Bronchus fibroblast of lung (primary cell): ENCODE measurements around the gene SCN11A. TPM values are rescaled to one million over a fixed set of nuclear protein-coding genes. Genes with fewer than 3 reads are reported as not detected.

Experiments
- total RNA-seq: library from RNA; depleted of rRNA; stranded (reverse); fragments of >200 nt; gene quantifications from 2 replicates; pipeline ENCODE4 v1.2.3, GENCODE V29; 2015

SCN11A gene
- total RNA-seq = not detected in 2 replicates

DNA sequence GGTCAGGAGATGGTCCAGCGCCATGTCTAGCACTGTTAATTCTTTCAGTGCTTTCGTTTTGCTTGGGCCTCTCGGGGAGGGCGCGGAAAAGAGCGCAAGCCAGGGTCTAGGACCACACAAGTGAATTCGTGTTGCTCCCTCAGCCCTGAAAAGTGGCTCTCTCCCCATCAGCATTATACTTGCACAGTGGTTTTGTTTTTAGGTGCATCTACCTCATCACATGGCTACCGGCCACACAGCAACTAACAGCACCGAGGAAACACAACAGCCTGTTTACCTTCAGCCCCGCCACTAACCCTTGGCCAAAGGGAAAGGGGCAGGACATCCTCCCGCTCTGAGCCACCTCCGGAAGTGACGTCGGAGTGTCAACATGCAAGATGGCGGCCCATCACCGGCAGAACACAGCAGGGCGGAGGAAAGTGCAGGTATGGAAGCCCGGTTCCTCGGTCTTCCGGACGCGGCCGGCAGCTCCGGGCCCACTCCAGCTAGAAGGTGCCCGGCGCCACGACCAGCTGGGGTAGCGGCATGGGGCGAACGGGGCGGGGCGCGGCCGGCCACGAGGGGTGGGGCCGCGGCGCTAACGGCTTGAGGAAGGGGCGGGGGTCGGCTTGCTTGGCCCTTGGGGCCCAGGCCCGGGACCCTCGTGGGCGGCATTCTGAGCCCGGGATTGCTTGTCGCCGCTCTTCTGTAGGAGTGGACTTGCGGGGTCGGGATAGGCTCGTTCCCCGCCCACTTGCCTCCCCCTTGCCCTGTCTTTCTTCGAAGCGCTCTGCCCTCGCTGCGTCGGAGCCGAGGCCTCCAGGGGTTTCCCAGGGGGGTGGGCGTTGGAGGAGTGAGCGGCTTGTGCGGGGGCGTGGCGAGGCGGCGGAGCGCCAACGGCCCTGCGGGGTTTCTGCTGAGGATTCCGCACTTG is at the start of gene SCN11A, which contains the start of gene WDR48:
SCN11A (minus strand) TSS at position 296 of the 913 bp plus-strand sequence. CDS start 101,582 bp downstream, outside the sequence.
WDR48 (plus strand) TSS at position 368 of the 913 bp plus-strand sequence; CDS start at position 378, 10 bp downstream.

Other genes with a start within 250 kb of the SCN11A start
- not detected in 2 replicates for gene SCN10A, start 235.7 kb downstream of the SCN11A start, total RNA-seq
- 15.6 and 17.7 TPM in 2 replicates for gene WDR48, start 72 bp upstream of the SCN11A start, total RNA-seq
- 25.3 and 32.3 TPM in 2 replicates for gene GORASP1, start 55.7 kb upstream of the SCN11A start, total RNA-seq
- 0.59 and 0.84 TPM in 2 replicates for gene TTC21A, start 55.7 kb upstream of the SCN11A start, total RNA-seq
- 3.1 and 3.9 TPM in 2 replicates for gene CSRNP1, start 101.6 kb upstream of the SCN11A start, total RNA-seq
- not detected in 2 replicates for gene XIRP1, start 140.7 kb upstream of the SCN11A start, total RNA-seq
- gene CX3CR1, start 228.1 kb upstream of the SCN11A start, total RNA-seq = 0.15 TPM in 1 of 2 replicates, not detected in the other